Esophagus muscularis mucosa (tissue), 4 donors: ENCODE results near the gene MYO9B. TPM values are rescaled to one million over a fixed set of nuclear protein-coding genes. Genes with fewer than 3 reads are reported as not detected.

ENCODE experiments used
- DNase-seq: peaks from one replicate; pipeline ENCODE4 v3.0.0-alpha.2; 2017; ENCODE audit errors: extremely low spot score
- H3K27ac ChIP-seq, 4 donors: fragments of 200-600 bp; sonication (generic); replicated peaks in 1 of 4; 1 replicate in 3 of 4; 2 replicates in 1 of 4; pipeline ENCODE4 v1.5.1; 2016 to 2019; ENCODE audit warnings: mild to moderate bottlenecking in 1 of 4
- H3K27me3 ChIP-seq, 4 donors: fragments of 200-600 bp; sonication (generic); one replicate each; pipeline versions ENCODE4 v1.5.1 to v1.6.0; 2016 to 2019
- H3K36me3 ChIP-seq, 4 donors: fragments of 200-600 bp; sonication (generic); one replicate each; pipeline ENCODE4 v1.5.1; 2016 to 2019
- H3K4me1 ChIP-seq, 4 donors: fragments of 200-600 bp; sonication (generic); one replicate each; pipeline ENCODE4 v1.5.1; 2016 to 2019
- H3K4me3 ChIP-seq, 4 donors: fragments of 200-600 bp; sonication (generic); 1 replicate in 2 of 4; 2 replicates in 2 of 4; pipeline ENCODE4 v1.5.1; 2016 to 2019; ENCODE audit warnings: mild to moderate bottlenecking in 4 of 4, moderate library complexity in 1 of 4
- H3K9me3 ChIP-seq, 4 donors: fragments of 200-600 bp; sonication (generic); 1 replicate in 3 of 4; 2 replicates in 1 of 4; pipeline ENCODE4 v1.5.1; 2016 to 2019
- CTCF ChIP-seq, 3 experiments: fragments of 200-600 bp in 2 of 3; fragments of 450-650 bp in 1 of 3; sonication (generic) in 2 of 3; IDR thresholded peaks; one replicate each; pipeline ENCODE4 v1.5.1; 2017 to 2019; ENCODE audit warnings: antibody characterized with exemption in 3 of 3, mild to moderate bottlenecking in 2 of 3, moderate library complexity in 1 of 3
- EP300 ChIP-seq: sonication (generic); formaldehyde crosslinking; IDR thresholded peaks from one replicate; pipeline ENCODE4 v1.6.1; 2017; ENCODE audit warnings: antibody characterized with exemption
- POLR2A ChIP-seq: fragments of 450-650 bp; IDR thresholded peaks from one replicate; pipeline ENCODE4 v1.6.1; 2017; ENCODE audit warnings: antibody characterized with exemption, moderate library complexity, mild to moderate bottlenecking, low read depth
- POLR2AphosphoS5 ChIP-seq, 2 donors: sonication (generic); formaldehyde crosslinking; IDR thresholded peaks; one replicate each; pipeline ENCODE4 v1.6.1; 2017; ENCODE audit warnings: antibody characterized with exemption in 2 of 2
- WGBS: methylation state at CpG from one replicate; pipeline ENCODE4 v1.1.5; 2018; 5-methylcytosine and 5-hydroxymethylcytosine counted together
- intact Hi-C: fragments of 100-400 bp; cut with DNase I; formaldehyde crosslinking; loops from one replicate; pipeline ENCODE4 v1.15.1; 2023
- total RNA-seq, 4 donors: library from RNA; depleted of rRNA; stranded (reverse); fragments of >200 nt; gene quantifications; one replicate each; pipeline versions ENCODE4 v1.1.0 to v1.2.1, GENCODE V29; 2016

Gene MYO9B
- total RNA-seq, 4 donors from 2014 or later: 52.6 to 73.3 (median 57.7) TPM

- no peak for DNase-seq
- intact Hi-C loops: loop anchor here (10.0 kb wide), 1 partner anchor 140 kb away; the partner anchor contains the start of genes HAUS8 and MYO9B
- H3K4me3 ChIP-seq: peak overlapping the region; percentile 61 to 91 (median 72)
- H3K36me3 ChIP-seq: peaks cover 14 to 68% (median 66%) of the 10 kb centered on the region in 4 donors
- no peaks in the 10 kb centered on the region for H3K27me3 ChIP-seq
- 34% methylated on average over 16 of the region's 16 CpGs for WGBS
- H3K4me1 ChIP-seq: peaks cover 14 to 20% (median 17%) of the 10 kb centered on the region in 4 donors
- TF ChIP-seq CTCF (IDR thresholded peaks at IDR 0.05): no peak
- no peak for TF ChIP-seq EP300
- no peak for TF ChIP-seq POLR2AphosphoS5 (IDR thresholded peaks at IDR 0.05)
- TF ChIP-seq POLR2A: no peak
- peak overlapping the region; percentile 83 to 95 (median 90) for H3K27ac ChIP-seq
- no peaks in the 10 kb centered on the region for H3K9me3 ChIP-seq
Measured at GRCh38 chr19:17214508-17215126, 139.0 kb downstream of the MYO9B start.

DNA sequence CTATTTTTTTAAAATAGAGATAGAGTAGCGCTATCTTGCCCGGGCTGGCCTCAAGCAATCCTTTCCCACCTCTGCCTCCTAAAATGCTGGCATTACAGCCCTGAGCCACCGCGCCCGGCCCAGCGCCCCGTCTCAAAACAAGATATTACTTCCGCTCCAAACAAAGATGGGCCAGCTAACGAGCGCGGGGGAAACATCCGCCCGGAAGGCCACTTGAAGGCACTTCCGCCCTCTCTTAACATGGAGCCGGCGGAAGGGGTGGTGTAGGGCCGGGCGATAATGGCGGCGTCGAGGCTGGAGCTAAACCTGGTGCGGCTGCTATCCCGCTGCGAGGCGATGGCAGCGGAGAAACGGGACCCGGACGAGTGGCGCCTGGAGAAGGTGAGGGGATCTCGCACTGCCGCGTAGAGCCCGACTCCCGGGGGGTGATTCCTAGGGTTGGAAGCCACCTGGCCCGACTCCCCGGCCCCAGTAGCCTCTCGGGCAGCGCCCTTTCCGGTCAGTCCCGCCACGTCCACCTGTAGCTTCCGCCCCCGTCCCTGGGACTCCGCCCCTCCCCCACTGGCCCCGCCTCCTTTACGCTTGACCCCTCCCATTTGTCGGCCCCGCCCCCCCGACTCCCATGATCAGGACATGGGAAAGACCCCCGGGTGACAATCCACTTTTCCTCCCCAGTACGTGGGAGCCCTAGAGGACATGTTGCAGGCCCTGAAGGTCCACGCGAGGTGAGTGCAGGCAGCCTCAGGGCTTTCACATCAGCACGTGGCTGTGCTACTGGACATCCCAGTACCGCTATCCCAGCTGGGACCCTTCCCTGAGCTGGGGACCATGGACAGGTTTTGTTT, 139.8 kb downstream of the MYO9B start, which contains the start of gene USE1:
TSS of gene USE1 (plus strand) at position 231 of the 845 bp plus-strand sequence. CDS start at position 280, 49 bp downstream.
- DNase-seq: peak; percentile 97
- Histone ChIP-seq H3K4me3 (peak within 1 kb of the TSS; percentile 61 to 91 (median 72)), H3K9me3 (no peaks in the 10 kb centered on the region), H3K4me1 (peaks cover 14 to 26% (median 23%) of the 10 kb centered on the region in 4 donors), H3K27ac (peak within 1 kb of the TSS; percentile 83 to 95 (median 90)), H3K27me3 (no peaks in the 10 kb centered on the region), H3K36me3 (peaks cover 12 to 61% (median 60%) of the 10 kb centered on the region in 4 donors)
- intact Hi-C loops: loop anchor here (10.0 kb wide), 1 partner anchor 141 kb away; the partner anchor contains the start of genes HAUS8 and MYO9B
- no peak for TF ChIP-seq CTCF (IDR thresholded peaks at IDR 0.05)
- peak; percentile 12 for TF ChIP-seq POLR2A
- no peak for TF ChIP-seq EP300
- TF ChIP-seq POLR2AphosphoS5 (IDR thresholded peaks at IDR 0.05): peak; percentile 77 to 84
- WGBS: under 1% methylated on average over 15 of the region's 56 CpGs

DNA sequence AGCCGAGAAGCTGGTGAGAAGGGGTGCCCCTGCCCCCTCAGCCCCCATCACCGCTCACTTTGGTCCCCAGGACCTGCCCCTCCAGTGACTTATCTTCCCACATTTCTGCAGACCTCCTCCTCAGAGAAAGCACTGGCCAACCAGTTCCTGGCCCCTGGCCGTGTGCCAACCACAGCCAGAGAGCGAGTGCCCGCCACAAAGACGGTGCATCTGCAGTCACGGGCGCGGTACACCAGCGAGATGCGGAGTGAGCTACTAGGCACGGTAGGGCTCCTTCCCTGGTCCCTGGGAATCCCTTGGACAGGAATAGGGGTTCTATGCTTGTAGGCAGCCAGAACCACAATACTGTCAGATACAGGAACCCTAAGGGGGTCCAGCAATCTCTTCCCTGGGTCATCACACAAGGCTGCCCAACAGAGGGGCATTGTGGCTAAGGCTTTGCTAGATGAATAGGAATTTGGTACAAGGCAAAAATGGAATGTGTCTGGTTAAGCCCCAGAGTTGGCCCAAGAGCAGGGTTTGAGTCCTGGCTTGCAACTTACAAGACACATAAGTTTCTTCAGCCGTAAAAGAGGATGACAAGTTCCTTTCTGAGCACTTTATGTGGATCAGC, 140.6 kb downstream of the MYO9B start:
- Histone ChIP-seq H3K27ac (peak overlapping the region; percentile 83 to 95 (median 90)), H3K4me3 (peak overlapping the region; percentile 61 to 91 (median 72)), H3K27me3 (no peaks in the 10 kb centered on the region), H3K9me3 (no peaks in the 10 kb centered on the region), H3K4me1 (peaks cover 14 to 31% (median 23%) of the 10 kb centered on the region in 4 donors), H3K36me3 (peaks cover 7 to 54% (median 53%) of the 10 kb centered on the region in 4 donors)
- no peak for DNase-seq
- intact Hi-C loops: loop anchor here (10.0 kb wide), 1 partner anchor 141 kb away; the partner anchor contains the start of genes HAUS8 and MYO9B
- no peak for TF ChIP-seq POLR2AphosphoS5 (IDR thresholded peaks at IDR 0.05)
- 91% methylated on average over 12 of the region's 13 CpGs for WGBS

GRCh38 chr19:17219286-17219685, 143.7 kb downstream of the MYO9B start:
- no peak overlapping the region for H3K4me3 ChIP-seq
- no peaks in the 10 kb centered on the region for H3K27me3 ChIP-seq
- intact Hi-C loops: loop anchor here (10.0 kb wide), 1 partner anchor 144 kb away; the partner anchor contains the start of genes HAUS8 and MYO9B
- no peaks in the 10 kb centered on the region for H3K9me3 ChIP-seq
- peaks cover 14 to 31% (median 23%) of the 10 kb centered on the region in 4 donors for H3K4me1 ChIP-seq
- TF ChIP-seq POLR2A: no peak
- no peak for TF ChIP-seq POLR2AphosphoS5 (IDR thresholded peaks at IDR 0.05)
- TF ChIP-seq CTCF (IDR thresholded peaks at IDR 0.05): no peak
- TF ChIP-seq EP300: no peak
- H3K27ac ChIP-seq: no peak overlapping the region
- peaks cover 0 to 35% (median 32%) of the 10 kb centered on the region in 4 donors for H3K36me3 ChIP-seq
- 93% methylated on average over 8 of the region's 8 CpGs for WGBS
- DNase-seq: no peak
